OCI-LY3 (cell line): ENCODE measurements around the gene LRFN2.

Source experiments
- CTCF ChIP-seq: fragments of 200-600, 300-600 bp; sonication (generic); IDR thresholded peaks from 2 replicates; pipeline ENCODE4 v1.5.1; 2014; ENCODE audit warnings: antibody characterized with exemption, low read length, low read depth
- EZH2phosphoT487 ChIP-seq: fragments of 200-600 bp; shearing (Covaris generic); IDR thresholded peaks from 2 replicates; pipeline ENCODE4 v1.6.1; 2018; ENCODE audit warnings: antibody characterized with exemption, mixed run types, low read depth

GRCh38 chr6:40408786-40409542 is 178.2 kb downstream of the LRFN2 start:
- no peak for TF ChIP-seq CTCF
- no peak for TF ChIP-seq EZH2phosphoT487
